ENCODE measurements around the gene SPSB3. TPM values are rescaled to one million over a fixed set of nuclear protein-coding genes. Genes with fewer than 3 reads are reported as not detected.

Gene SPSB3
- polyA plus RNA-seq, 1 donor, result 24.6 TPM

- DNase-seq (ENCODE audit: low read depth), result no peak
Observed at GRCh38 chr16:1775006-1775845, 7.1 kb downstream of the SPSB3 start.

- DNase-seq (ENCODE audit: low read depth), result no peak
Observed at GRCh38 chr16:1774448-1774780, 8.0 kb downstream of the SPSB3 start.

GRCh38 chr16:1773703-1774447, 8.5 kb downstream of the SPSB3 start:
- DNase-seq (ENCODE audit: low read depth), result no peak

GRCh38 chr16:1772908-1773702, 9.3 kb downstream of the SPSB3 start, which contains the start of gene MRPS34:
Gene MRPS34 (minus strand): TSS chr16:1773134. CDS start chr16:1773119, 15 bp downstream.
- DNase-seq (ENCODE audit: low read depth), result no peak

GRCh38 chr16:1772362-1772907, 9.9 kb downstream of the SPSB3 start, which contains the start of gene EME2:
Gene EME2 (plus strand): TSS chr16:1772810. CDS start chr16:1773228, 418 bp downstream.
- no peak for DNase-seq (ENCODE audit: low read depth)

- no peak for DNase-seq (ENCODE audit: low read depth)
Observed at GRCh38 chr16:1771864-1772361, 10.5 kb downstream of the SPSB3 start.

- no peak for DNase-seq (ENCODE audit: low read depth)
Observed at GRCh38 chr16:1771188-1771863, 11.0 kb downstream of the SPSB3 start, which contains the start of gene NME3. Gene NME3 (minus strand): TSS chr16:1771543. CDS start chr16:1771534, 9 bp downstream.

GRCh38 chr16:1770328-1771187, 11.8 kb downstream of the SPSB3 start:
- no peak for DNase-seq (ENCODE audit: low read depth)

- no peak for DNase-seq (ENCODE audit: low read depth)
Observed at GRCh38 chr16:1769402-1770300, 12.7 kb downstream of the SPSB3 start.

GRCh38 chr16:1768767-1769401, 13.5 kb downstream of the SPSB3 start:
- DNase-seq (ENCODE audit: low read depth), result no peak

- DNase-seq (ENCODE audit: low read depth), result no peak
Observed at GRCh38 chr16:1768061-1768766, 14.2 kb downstream of the SPSB3 start.

GRCh38 chr16:1767116-1767994, 15.0 kb downstream of the SPSB3 start:
- no peak for DNase-seq (ENCODE audit: low read depth)

GRCh38 chr16:1766701-1767100, 15.7 kb downstream of the SPSB3 start:
- DNase-seq (ENCODE audit: low read depth), result no peak

- no peak for DNase-seq (ENCODE audit: low read depth)
Observed at GRCh38 chr16:1766231-1766630, 16.1 kb downstream of the SPSB3 start.

- DNase-seq (ENCODE audit: low read depth), result no peak
Observed at GRCh38 chr16:1765826-1766225, 16.5 kb downstream of the SPSB3 start.

- no peak for DNase-seq (ENCODE audit: low read depth)
Observed at GRCh38 chr16:1764971-1765370, 17.4 kb downstream of the SPSB3 start.
